Measurements from ENCODE around the gene PSMD9. TPM values are rescaled to one million over a fixed set of nuclear protein-coding genes. Genes with fewer than 3 reads are reported as not detected.

Gene PSMD9
- total and polyA plus RNA-seq, 10 of the 15 experiments (the other 5 are each of a cell fraction or from before 2014, with no cell fraction given) = 14.6 to 152 (median 58.1) TPM

DNA sequence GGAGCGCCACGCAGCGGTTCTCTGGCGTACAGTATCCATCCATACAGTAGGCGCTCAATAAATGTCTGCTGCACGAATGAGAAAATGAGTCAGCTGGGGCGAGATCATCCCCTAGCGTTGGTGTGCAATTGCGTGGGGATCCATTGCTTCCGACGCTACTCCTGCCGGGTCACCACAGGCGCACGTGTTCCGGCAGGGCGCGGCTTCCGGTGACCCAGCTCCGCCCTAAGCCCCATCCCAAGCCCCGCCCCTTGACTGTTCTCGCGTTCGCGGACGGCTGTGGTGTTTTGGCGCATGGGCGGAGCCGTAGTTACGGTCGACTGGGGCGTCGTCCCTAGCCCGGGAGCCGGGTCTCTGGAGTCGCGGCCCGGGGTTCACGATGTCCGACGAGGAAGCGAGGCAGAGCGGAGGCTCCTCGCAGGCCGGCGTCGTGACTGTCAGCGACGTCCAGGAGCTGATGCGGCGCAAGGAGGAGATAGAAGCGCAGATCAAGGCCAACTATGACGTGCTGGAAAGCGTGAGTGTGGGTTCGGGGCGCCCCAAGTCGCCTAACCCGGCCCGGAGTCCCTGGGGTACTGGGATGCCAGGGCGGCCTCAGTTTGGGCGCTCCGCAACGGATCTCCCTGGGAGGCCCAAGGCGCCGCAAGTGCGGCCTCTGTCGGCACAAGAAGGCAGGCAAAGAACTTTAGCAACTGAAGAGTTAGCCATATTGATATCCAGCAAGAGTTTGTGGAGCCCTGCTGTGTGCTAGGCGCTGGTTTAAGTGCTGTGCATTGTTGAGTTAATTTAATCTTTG lies at the start of gene PSMD9 (continued):
- peak; percentile 73 for TF ChIP-seq GATAD2B (conservative IDR thresholded peaks at IDR 0.05; ENCODE audit: low read depth)
- TF ChIP-seq FOXK2 (IDR thresholded peaks at IDR 0.05) = peak; percentile 52
- no peak for TF ChIP-seq ESRRA (IDR thresholded peaks at IDR 0.05; ENCODE audit: low read length)
- peak; percentile 92 for TF ChIP-seq RAD51 (IDR thresholded peaks at IDR 0.05)
- 0 out of 2 replicates have a peak, but pooled peaks have one; percentile 32 for TF ChIP-seq TCF3 (IDR thresholded peaks at IDR 0.05; ENCODE audit: borderline replicate concordance, insufficient read depth, low read depth, low read length)
- 0 out of 2 replicates have a peak, but pooled peaks have one; percentile 53 for TF ChIP-seq RBBP5 (conservative IDR thresholded peaks at IDR 0.05)
- TF ChIP-seq, protein P1, sequence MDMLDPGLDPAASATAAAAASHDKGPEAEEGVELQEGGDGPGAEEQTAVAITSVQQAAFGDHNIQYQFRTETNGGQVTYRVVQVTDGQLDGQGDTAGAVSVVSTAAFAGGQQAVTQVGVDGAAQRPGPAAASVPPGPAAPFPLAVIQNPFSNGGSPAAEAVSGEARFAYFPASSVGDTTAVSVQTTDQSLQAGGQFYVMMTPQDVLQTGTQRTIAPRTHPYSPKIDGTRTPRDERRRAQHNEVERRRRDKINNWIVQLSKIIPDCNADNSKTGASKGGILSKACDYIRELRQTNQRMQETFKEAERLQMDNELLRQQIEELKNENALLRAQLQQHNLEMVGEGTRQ (IDR thresholded peaks at IDR 0.05; ENCODE audit: borderline replicate concordance, low read depth, low read length) = peak; percentile 88
- TF ChIP-seq PAX5 (IDR thresholded peaks at IDR 0.05; ENCODE audit: borderline replicate concordance, low read depth, low read length) = no peak; the same call in 1 of the 2 replicates
- TF ChIP-seq, protein P2, sequence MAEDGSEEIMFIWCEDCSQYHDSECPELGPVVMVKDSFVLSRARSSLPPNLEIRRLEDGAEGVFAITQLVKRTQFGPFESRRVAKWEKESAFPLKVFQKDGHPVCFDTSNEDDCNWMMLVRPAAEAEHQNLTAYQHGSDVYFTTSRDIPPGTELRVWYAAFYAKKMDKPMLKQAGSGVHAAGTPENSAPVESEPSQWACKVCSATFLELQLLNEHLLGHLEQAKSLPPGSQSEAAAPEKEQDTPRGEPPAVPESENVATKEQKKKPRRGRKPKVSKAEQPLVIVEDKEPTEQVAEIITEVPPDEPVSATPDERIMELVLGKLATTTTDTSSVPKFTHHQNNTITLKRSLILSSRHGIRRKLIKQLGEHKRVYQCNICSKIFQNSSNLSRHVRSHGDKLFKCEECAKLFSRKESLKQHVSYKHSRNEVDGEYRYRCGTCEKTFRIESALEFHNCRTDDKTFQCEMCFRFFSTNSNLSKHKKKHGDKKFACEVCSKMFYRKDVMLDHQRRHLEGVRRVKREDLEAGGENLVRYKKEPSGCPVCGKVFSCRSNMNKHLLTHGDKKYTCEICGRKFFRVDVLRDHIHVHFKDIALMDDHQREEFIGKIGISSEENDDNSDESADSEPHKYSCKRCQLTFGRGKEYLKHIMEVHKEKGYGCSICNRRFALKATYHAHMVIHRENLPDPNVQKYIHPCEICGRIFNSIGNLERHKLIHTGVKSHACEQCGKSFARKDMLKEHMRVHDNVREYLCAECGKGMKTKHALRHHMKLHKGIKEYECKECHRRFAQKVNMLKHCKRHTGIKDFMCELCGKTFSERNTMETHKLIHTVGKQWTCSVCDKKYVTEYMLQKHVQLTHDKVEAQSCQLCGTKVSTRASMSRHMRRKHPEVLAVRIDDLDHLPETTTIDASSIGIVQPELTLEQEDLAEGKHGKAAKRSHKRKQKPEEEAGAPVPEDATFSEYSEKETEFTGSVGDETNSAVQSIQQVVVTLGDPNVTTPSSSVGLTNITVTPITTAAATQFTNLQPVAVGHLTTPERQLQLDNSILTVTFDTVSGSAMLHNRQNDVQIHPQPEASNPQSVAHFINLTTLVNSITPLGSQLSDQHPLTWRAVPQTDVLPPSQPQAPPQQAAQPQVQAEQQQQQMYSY (CRISPR knock-in tag; IDR thresholded peaks at IDR 0.05) = no peak
- TF ChIP-seq NFIC (IDR thresholded peaks at IDR 0.05; ENCODE audit: low read depth, low read length) = no peak
- 0 out of 2 replicates have a peak, but pooled peaks have one; percentile 20 for TF ChIP-seq JUND (IDR thresholded peaks at IDR 0.05; ENCODE audit: low read depth, low read length)
- TF ChIP-seq, protein P3, sequence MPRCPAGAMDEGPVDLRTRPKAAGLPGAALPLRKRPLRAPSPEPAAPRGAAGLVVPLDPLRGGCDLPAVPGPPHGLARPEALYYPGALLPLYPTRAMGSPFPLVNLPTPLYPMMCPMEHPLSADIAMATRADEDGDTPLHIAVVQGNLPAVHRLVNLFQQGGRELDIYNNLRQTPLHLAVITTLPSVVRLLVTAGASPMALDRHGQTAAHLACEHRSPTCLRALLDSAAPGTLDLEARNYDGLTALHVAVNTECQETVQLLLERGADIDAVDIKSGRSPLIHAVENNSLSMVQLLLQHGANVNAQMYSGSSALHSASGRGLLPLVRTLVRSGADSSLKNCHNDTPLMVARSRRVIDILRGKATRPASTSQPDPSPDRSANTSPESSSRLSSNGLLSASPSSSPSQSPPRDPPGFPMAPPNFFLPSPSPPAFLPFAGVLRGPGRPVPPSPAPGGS (IDR thresholded peaks at IDR 0.05; ENCODE audit: borderline replicate concordance, insufficient read depth, low read depth, low read length, poor library complexity, severe bottlenecking) = no peak
- TF ChIP-seq ZNF217 (IDR thresholded peaks at IDR 0.05) = no peak
- no peak for TF ChIP-seq KDM1A (IDR thresholded peaks at IDR 0.05; ENCODE audit: borderline replicate concordance)
- peak; percentile 96 for TF ChIP-seq MXI1 (IDR thresholded peaks at IDR 0.05; ENCODE audit: low read depth, low read length)
- no peak for TF ChIP-seq ZZZ3 (IDR thresholded peaks at IDR 0.05; ENCODE audit: control insufficient read depth, insufficient read length, low read depth)
- TF ChIP-seq KLF5 (IDR thresholded peaks at IDR 0.05; ENCODE audit: partially characterized antibody) = peak; percentile 91
- peak; percentile 97 for TF ChIP-seq GABPA (IDR thresholded peaks at IDR 0.05; ENCODE audit: low read depth)
- TF ChIP-seq RELA (IDR thresholded peaks at IDR 0.05; ENCODE audit: borderline replicate concordance, partially characterized antibody) = peak; percentile 67
- TF ChIP-seq SMAD1 (IDR thresholded peaks at IDR 0.05; ENCODE audit: low read depth, partially characterized antibody) = no peak
- no peak for TF ChIP-seq KAT2A (conservative IDR thresholded peaks at IDR 0.05; ENCODE audit: control insufficient read depth, low read depth, low read length)
- TF ChIP-seq MEF2A (IDR thresholded peaks at IDR 0.05; ENCODE audit: insufficient read depth, low read depth, low read length) = 0 out of 2 replicates have a peak, but pooled peaks have one; percentile 13
- peak; percentile 76 for TF ChIP-seq NR2F1 (conservative IDR thresholded peaks at IDR 0.05)
- peak; percentile 68; the same call in 1 of the 2 replicates for TF ChIP-seq ZNF24 (IDR thresholded peaks at IDR 0.05)
- no peak for TF ChIP-seq BCL11A (IDR thresholded peaks at IDR 0.05; ENCODE audit: low read depth, low read length)

All from GM12878 (cell line).